Ishikawa (cell line): ENCODE data around the gene WASHC4.

ENCODE experiments used
- CEBPB ChIP-seq: IDR thresholded peaks from 2 replicates; pipeline ENCODE4 v1.6.1; 2012
- CREB1 ChIP-seq: IDR thresholded peaks from 2 replicates; pipeline ENCODE4 v1.6.1; 2012; ENCODE audit warnings: low read depth
- EGR1 ChIP-seq: IDR thresholded peaks from 2 replicates; pipeline ENCODE4 v1.6.1; 2012
- EP300 ChIP-seq: IDR thresholded peaks from 2 replicates; pipeline ENCODE4 v1.6.1; 2012; ENCODE audit warnings: borderline replicate concordance
- FOXM1 ChIP-seq: IDR thresholded peaks from 2 replicates; pipeline ENCODE4 v1.6.1; 2012; ENCODE audit warnings: low read depth, borderline replicate concordance
- MAX ChIP-seq: IDR thresholded peaks from 2 replicates; pipeline ENCODE4 v1.6.1; 2012
- NFIC ChIP-seq: IDR thresholded peaks from 2 replicates; pipeline ENCODE4 v1.6.1; 2012
- RAD21 ChIP-seq: IDR thresholded peaks from 2 replicates; pipeline ENCODE4 v1.6.1; 2012; ENCODE audit warnings: low read depth
- REST ChIP-seq: IDR thresholded peaks from 2 replicates; pipeline ENCODE4 v1.6.1; 2012; ENCODE audit warnings: low read depth, mild to moderate bottlenecking
- TAF1 ChIP-seq: IDR thresholded peaks from 2 replicates; pipeline ENCODE4 v1.6.1; 2012; ENCODE audit warnings: low read depth, mild to moderate bottlenecking
- TCF12 ChIP-seq: IDR thresholded peaks from 2 replicates; pipeline ENCODE4 v1.6.1; 2012; ENCODE audit warnings: low read depth
- TEAD4 ChIP-seq: IDR thresholded peaks from 2 replicates; pipeline ENCODE4 v1.6.1; 2012
- USF1 ChIP-seq: IDR thresholded peaks from 2 replicates; pipeline ENCODE4 v1.6.1; 2012
- YY1 ChIP-seq: IDR thresholded peaks from 2 replicates; pipeline ENCODE4 v1.6.1; 2012; ENCODE audit warnings: low read depth
- ZBTB7A ChIP-seq: IDR thresholded peaks from 2 replicates; pipeline ENCODE4 v1.6.1; 2012; ENCODE audit warnings: low read depth

Gene WASHC4

GRCh38 chr12:105104762-105105161 is 2.8 kb upstream of the WASHC4 start:
- no peak for TF ChIP-seq NFIC
- TF ChIP-seq TEAD4, result no peak
- no peak for TF ChIP-seq USF1

- TF ChIP-seq YY1, result no peak
- no peak for TF ChIP-seq TCF12
- no peak for TF ChIP-seq TEAD4
These were observed 910 bp upstream of the WASHC4 start for GRCh38 chr12:105106621-105107020.

- TF ChIP-seq ZBTB7A (no peak), TAF1 (no peak), TCF12 (no peak), CREB1 (no peak), NFIC (no peak), RAD21 (no peak), CEBPB (no peak), REST (no peak), EP300 (no peak), YY1 (no peak), USF1 (no peak), EGR1 (no peak), FOXM1 (no peak), MAX (no peak), TEAD4 (no peak)
These were observed 399 bp upstream of the WASHC4 start for GRCh38 chr12:105107171-105107493.

GRCh38 chr12:105109465-105110212 is 2.1 kb downstream of the WASHC4 start:
- no peak for TF ChIP-seq RAD21
- TF ChIP-seq REST, result no peak
- TF ChIP-seq CEBPB, result no peak
- TF ChIP-seq ZBTB7A, result no peak
- no peak for TF ChIP-seq TAF1
- no peak for TF ChIP-seq NFIC
- TF ChIP-seq TEAD4, result no peak
- TF ChIP-seq EP300, result no peak
- no peak for TF ChIP-seq FOXM1
- TF ChIP-seq CREB1, result no peak
- no peak for TF ChIP-seq USF1
- TF ChIP-seq TCF12, result no peak
- TF ChIP-seq MAX, result no peak

- TF ChIP-seq CEBPB, result no peak
- no peak for TF ChIP-seq EP300
- TF ChIP-seq USF1, result no peak
- TF ChIP-seq NFIC, result no peak
- TF ChIP-seq TEAD4, result no peak
- no peak for TF ChIP-seq FOXM1
- no peak for TF ChIP-seq YY1
- TF ChIP-seq EGR1, result no peak
These were observed 3.3 kb downstream of the WASHC4 start for GRCh38 chr12:105110851-105111250.

GRCh38 chr12:105113094-105113493 is 5.6 kb downstream of the WASHC4 start:
- no peak for TF ChIP-seq TAF1
- TF ChIP-seq CEBPB, result no peak
- no peak for TF ChIP-seq REST
- no peak for TF ChIP-seq EP300
- TF ChIP-seq NFIC, result no peak
- no peak for TF ChIP-seq CREB1
- TF ChIP-seq EGR1, result no peak
- TF ChIP-seq USF1, result no peak
- TF ChIP-seq YY1, result no peak
